ENCODE results near the gene CRTC1. TPM values are rescaled to one million over a fixed set of nuclear protein-coding genes. Genes with fewer than 3 reads are reported as not detected.

The CRTC1 gene
- total RNA-seq (10 to 100 TPM in 3 of 4 donors, 1 to 10 TPM in 1; 9.2 to 15.1 (median 13.6) TPM), polyA plus RNA-seq (9.5 TPM)
- long read RNA-seq, donor 1, partial matches to known transcripts, result 3 of 15 reads
- long read RNA-seq, donor 1, other reads (novel, unspliced or antisense), result 10 of 15 reads
- long read RNA-seq, donor 2, partial matches to known transcripts, result 2 of 12 reads
- long read RNA-seq, donor 2, other reads (novel, unspliced or antisense), result 7 of 12 reads
- long read RNA-seq, donor 3, partial matches to known transcripts, result 4 of 13 reads
- long read RNA-seq, donor 3, other reads (novel, unspliced or antisense), result 9 of 13 reads
- long read RNA-seq, donor 4, partial matches to known transcripts, result 1 of 9 reads
- long read RNA-seq, donor 4, other reads (novel, unspliced or antisense), result 6 of 9 reads

GRCh38 chr19:18683109-18683957 is at the start of gene CRTC1:
CRTC1 (plus strand) TSS chr19:18683680; CDS start chr19:18683703, 23 bp downstream.
- intact Hi-C loops (cut with DNase I), result loop anchor here in 1 of 4 donors (10.0 kb wide), 1 partner anchor 161 kb away; no protein-coding TSS in a partner anchor
- 1% methylated on average over 93 of the region's 93 CpGs for WGBS
- peak; percentile 84 to 85 for ATAC-seq
- Histone ChIP-seq H3K27me3 (ENCODE audit: control insufficient read depth, insufficient read depth) (no peaks in the 10 kb centered on the region), H3K9me3 (ENCODE audit: control insufficient read depth, low read length) (no peaks in the 10 kb centered on the region), H3K27ac (ENCODE audit: low read length) (peak within 1 kb of the TSS; percentile 89), H3K4me3 (ENCODE audit: low read length) (peak within 1 kb of the TSS; percentile 84), H3K4me1 (ENCODE audit: control insufficient read depth, insufficient read depth, low read length) (peaks cover 8% of the 10 kb centered on the region)
- peak; percentile 91 to 97 (median 95) for DNase-seq

- no peak for ATAC-seq
- intact Hi-C loops (cut with DNase I), result no loop called here
- 39% methylated on average over 12 of the region's 12 CpGs for WGBS
Observed at GRCh38 chr19:18634612-18635297, 48.7 kb upstream of the CRTC1 start.

GRCh38 chr19:18635831-18636182 is 47.7 kb upstream of the CRTC1 start:
- no peak for DNase-seq
- Histone ChIP-seq H3K4me3 (ENCODE audit: low read length) (no peak overlapping the region), H3K27me3 (ENCODE audit: control insufficient read depth, insufficient read depth) (no peaks in the 10 kb centered on the region), H3K4me1 (ENCODE audit: control insufficient read depth, insufficient read depth, low read length) (no peaks in the 10 kb centered on the region), H3K9me3 (ENCODE audit: control insufficient read depth, low read length) (no peaks in the 10 kb centered on the region), H3K27ac (ENCODE audit: low read length) (no peak overlapping the region)
- ATAC-seq, result no peak
- intact Hi-C loops (cut with DNase I), result no loop called here
- WGBS, result 22% methylated on average over 6 of the region's 6 CpGs

More at GRCh38 chr19:18634612-18635297, 48.7 kb upstream of the CRTC1 start:
- no peak overlapping the region for H3K27ac ChIP-seq (ENCODE audit: low read length)
- peak in 1 of 3 donors; percentile 59 for DNase-seq
- H3K27me3 ChIP-seq (ENCODE audit: control insufficient read depth, insufficient read depth), result no peaks in the 10 kb centered on the region
- no peak overlapping the region for H3K4me3 ChIP-seq (ENCODE audit: low read length)
- H3K9me3 ChIP-seq (ENCODE audit: control insufficient read depth, low read length), result no peaks in the 10 kb centered on the region
- H3K4me1 ChIP-seq (ENCODE audit: control insufficient read depth, insufficient read depth, low read length), result no peaks in the 10 kb centered on the region

GRCh38 chr19:18636183-18636968 is 47.1 kb upstream of the CRTC1 start:
- Histone ChIP-seq H3K27me3 (ENCODE audit: control insufficient read depth, insufficient read depth) (no peaks in the 10 kb centered on the region), H3K27ac (ENCODE audit: low read length) (peak overlapping the region; percentile 0), H3K9me3 (ENCODE audit: control insufficient read depth, low read length) (no peaks in the 10 kb centered on the region), H3K4me3 (ENCODE audit: low read length) (peak overlapping the region; percentile 75), H3K4me1 (ENCODE audit: control insufficient read depth, insufficient read depth, low read length) (no peaks in the 10 kb centered on the region)
- DNase-seq, result peak; percentile 98 to 100 (median 99)
- intact Hi-C loops (cut with DNase I), result no loop called here
- peak; percentile 97 to 98 for ATAC-seq
- 2% methylated on average over 44 of the region's 44 CpGs for WGBS

GRCh38 chr19:18636969-18637629 is 46.4 kb upstream of the CRTC1 start, which contains the start of gene KLHL26:
KLHL26 (plus strand) TSS chr19:18637028; CDS start chr19:18637055, 27 bp downstream.
- H3K27me3 ChIP-seq (ENCODE audit: control insufficient read depth, insufficient read depth), result no peaks in the 10 kb centered on the region
- no peaks in the 10 kb centered on the region for H3K4me1 ChIP-seq (ENCODE audit: control insufficient read depth, insufficient read depth, low read length)
- ATAC-seq, result peak; percentile 0
- no peak for DNase-seq
- H3K4me3 ChIP-seq (ENCODE audit: low read length), result peak within 1 kb of the TSS; percentile 75
- H3K27ac ChIP-seq (ENCODE audit: low read length), result peak within 1 kb of the TSS; percentile 55
- H3K9me3 ChIP-seq (ENCODE audit: control insufficient read depth, low read length), result no peaks in the 10 kb centered on the region
- intact Hi-C loops (cut with DNase I), result no loop called here
- WGBS, result 7% methylated on average over 47 of the region's 47 CpGs

GRCh38 chr19:18637673-18638630 is 45.5 kb upstream of the CRTC1 start:
- intact Hi-C loops (cut with DNase I), result no loop called here
- H3K9me3 ChIP-seq (ENCODE audit: control insufficient read depth, low read length), result no peaks in the 10 kb centered on the region
- H3K27me3 ChIP-seq (ENCODE audit: control insufficient read depth, insufficient read depth), result no peaks in the 10 kb centered on the region
- peak overlapping the region; percentile 75 for H3K4me3 ChIP-seq (ENCODE audit: low read length)
- H3K27ac ChIP-seq (ENCODE audit: low read length), result peak overlapping the region; percentile 55
- ATAC-seq (no peak), DNase-seq (no peak)
- H3K4me1 ChIP-seq (ENCODE audit: control insufficient read depth, insufficient read depth, low read length), result no peaks in the 10 kb centered on the region
- 30% methylated on average over 3 of the region's 3 CpGs for WGBS

GRCh38 chr19:18639706-18640243 is 43.7 kb upstream of the CRTC1 start:
- ATAC-seq, result no peak
- no peak overlapping the region for H3K27ac ChIP-seq (ENCODE audit: low read length)
- no peaks in the 10 kb centered on the region for H3K27me3 ChIP-seq (ENCODE audit: control insufficient read depth, insufficient read depth)
- no peak overlapping the region for H3K4me3 ChIP-seq (ENCODE audit: low read length)
- H3K4me1 ChIP-seq (ENCODE audit: control insufficient read depth, insufficient read depth, low read length), result no peaks in the 10 kb centered on the region
- intact Hi-C loops (cut with DNase I), result no loop called here
- WGBS, result 67% methylated on average over 8 of the region's 8 CpGs
- DNase-seq, result no peak
- H3K9me3 ChIP-seq (ENCODE audit: control insufficient read depth, low read length), result no peaks in the 10 kb centered on the region

GRCh38 chr19:18644196-18645034 is 39.1 kb upstream of the CRTC1 start:
- peak in 1 of 2 donors; percentile 28 for ATAC-seq
- Histone ChIP-seq H3K9me3 (ENCODE audit: control insufficient read depth, low read length) (no peaks in the 10 kb centered on the region), H3K4me3 (ENCODE audit: low read length) (no peak overlapping the region), H3K27ac (ENCODE audit: low read length) (no peak overlapping the region), H3K27me3 (ENCODE audit: control insufficient read depth, insufficient read depth) (no peaks in the 10 kb centered on the region), H3K4me1 (ENCODE audit: control insufficient read depth, insufficient read depth, low read length) (peaks cover 11% of the 10 kb centered on the region)
- intact Hi-C loops (cut with DNase I), result no loop called here
- WGBS, result 46% methylated on average over 15 of the region's 15 CpGs
- peak in 2 of 3 donors; percentile 60 to 69 for DNase-seq

All from right cardiac atrium (tissue), 5 donors.